ENCODE data around the gene SLAIN2.

The SLAIN2 gene

GRCh38 chr4:48467891-48468290 lies 126.6 kb downstream of the SLAIN2 start:
- TF ChIP-seq CTCF (IDR thresholded peaks at IDR 0.05; ENCODE audit: control extremely low read depth, extremely low read depth, low read depth, missing control alignments) = no peak
- POLR2A ChIA-PET = no interaction called here
- no peak for DNase-seq (ENCODE audit: extremely low spot score)
- CTCF ChIA-PET = no interaction called here

GRCh38 chr4:48470137-48470536 lies 128.8 kb downstream of the SLAIN2 start:
- no peak for DNase-seq (ENCODE audit: extremely low spot score)
- ChIA-PET POLR2A (no interaction called here), CTCF (interaction anchor here (1.1 to 1.8 kb wide), 2 partner anchors 15 to 16 kb away, joined by 3 to 5 read pairs; no protein-coding TSS in a partner anchor)
- TF ChIP-seq CTCF (IDR thresholded peaks at IDR 0.05; ENCODE audit: control extremely low read depth, extremely low read depth, low read depth, missing control alignments) = no peak

GRCh38 chr4:48470570-48470969 lies 129.2 kb downstream of the SLAIN2 start:
- no peak for TF ChIP-seq CTCF (IDR thresholded peaks at IDR 0.05; ENCODE audit: control extremely low read depth, extremely low read depth, low read depth, missing control alignments)
- POLR2A ChIA-PET = no interaction called here
- no peak for DNase-seq (ENCODE audit: extremely low spot score)
- CTCF ChIA-PET = interaction anchor here (1.8 kb wide), 2 partner anchors 9 to 14 kb away, joined by 5 read pairs; no protein-coding TSS in a partner anchor

GRCh38 chr4:48472794-48473193 lies 131.5 kb downstream of the SLAIN2 start:
- no peak for DNase-seq (ENCODE audit: extremely low spot score)
- ChIA-PET CTCF (interaction anchor here (1.2 kb wide), 1 partner anchor 87 kb away, joined by 3 read pairs; no protein-coding TSS in a partner anchor), POLR2A (no interaction called here)
- no peak for TF ChIP-seq CTCF (IDR thresholded peaks at IDR 0.05; ENCODE audit: control extremely low read depth, extremely low read depth, low read depth, missing control alignments)

- DNase-seq (ENCODE audit: extremely low spot score) = no peak
- CTCF ChIA-PET = interaction anchor here (0.8 to 1.6 kb wide), 6 partner anchors 9 to 35 kb away, joined by 3 to 7 read pairs (median 4); no protein-coding TSS in a partner anchor
- TF ChIP-seq CTCF (IDR thresholded peaks at IDR 0.05; ENCODE audit: control extremely low read depth, extremely low read depth, low read depth, missing control alignments) = no peak
- POLR2A ChIA-PET = interaction anchor here (0.6 kb wide), 1 partner anchor 11 kb away, joined by 5 read pairs; no protein-coding TSS in a partner anchor
These were observed 134.4 kb downstream of the SLAIN2 start for GRCh38 chr4:48475770-48476169.
